Measurements from ENCODE around the gene CNGB1. TPM values are rescaled to one million over a fixed set of nuclear protein-coding genes. Genes with fewer than 3 reads are reported as not detected.
"Not testable (repeated sequence)": the region's sequence is repeated elsewhere in the genome, so short reads cannot be mapped to it uniquely, and the experiment has no call there.

CNGB1 gene
- total RNA-seq, 2 experiments from 2014 or later = not detected

GRCh38 chr16:58011652-58012051 lies 40.7 kb upstream of the CNGB1 start:
- Histone ChIP-seq H3K4me1 (ENCODE audit: insufficient read depth, low read length) (no peaks in the 10 kb centered on the region), H3K27ac (ENCODE audit: low read depth in 1 of 2, low read length in 2 of 2) (no peak overlapping the region), H3K9me3 (ENCODE audit: control insufficient read depth in 1 of 2, insufficient read depth in 1 of 2, low read length in 2 of 2) (no peaks in the 10 kb centered on the region), H3K27me3 (ENCODE audit: control insufficient read depth in 1 of 2, insufficient read depth in 2 of 2, low read length in 2 of 2) (no peaks in the 10 kb centered on the region), H3K36me3 (ENCODE audit: insufficient read depth, low read length) (peaks cover 54% of the 10 kb centered on the region), H3K4me3 (ENCODE audit: low read length) (no peak overlapping the region)
- Mint-ChIP-seq H3K9me3 (no peaks in the 10 kb centered on the region), H3K4me3 (no peak overlapping the region), H3K27me3 (no peaks in the 10 kb centered on the region), H3K4me1 (ENCODE audit: low read depth) (no peaks in the 10 kb centered on the region), H3K36me3 (ENCODE audit: low read depth) (peaks cover 55% of the 10 kb centered on the region), H3K27ac (no peak overlapping the region)
- DNase-seq (no peak), ATAC-seq (ENCODE audit: poor library complexity) (no peak)
- POLR2A ChIA-PET = no interaction called here
- intact Hi-C loops (cut with DNase I, micrococcal nuclease) = no loop called here
- no peak for TF ChIP-seq CTCF (IDR thresholded peaks at IDR 0.05)
- CTCF ChIA-PET = no interaction called here

- Histone ChIP-seq H3K27ac (ENCODE audit: low read depth in 1 of 2, low read length in 2 of 2) (no peak overlapping the region), H3K27me3 (ENCODE audit: control insufficient read depth in 1 of 2, insufficient read depth in 2 of 2, low read length in 2 of 2) (no peaks in the 10 kb centered on the region), H3K4me1 (ENCODE audit: insufficient read depth, low read length) (no peaks in the 10 kb centered on the region), H3K9me3 (ENCODE audit: control insufficient read depth in 1 of 2, insufficient read depth in 1 of 2, low read length in 2 of 2) (no peaks in the 10 kb centered on the region), H3K36me3 (ENCODE audit: insufficient read depth, low read length) (peaks cover 59% of the 10 kb centered on the region), H3K4me3 (ENCODE audit: low read length) (no peak overlapping the region)
- no peaks in the 10 kb centered on the region for H3K27me3 Mint-ChIP-seq
- no peaks in the 10 kb centered on the region for H3K9me3 Mint-ChIP-seq
- no peaks in the 10 kb centered on the region for H3K4me1 Mint-ChIP-seq (ENCODE audit: low read depth)
- POLR2A ChIA-PET = interaction anchor here (0.5 kb wide), 1 partner anchor 716 kb away, joined by 6 read pairs; no protein-coding TSS in a partner anchor
- ATAC-seq (ENCODE audit: poor library complexity) (no peak), DNase-seq (no peak)
- no peak overlapping the region for H3K27ac Mint-ChIP-seq
- peaks cover 57% of the 10 kb centered on the region for H3K36me3 Mint-ChIP-seq (ENCODE audit: low read depth)
- CTCF ChIA-PET = no interaction called here
- intact Hi-C loops (cut with DNase I, micrococcal nuclease) = no loop called here
- no peak for TF ChIP-seq CTCF (IDR thresholded peaks at IDR 0.05)
- H3K4me3 Mint-ChIP-seq = no peak overlapping the region
These were observed 40.0 kb upstream of the CNGB1 start for GRCh38 chr16:58010886-58011285.

GRCh38 chr16:58009856-58010416 lies 39.0 kb upstream of the CNGB1 start:
- Histone ChIP-seq H3K27me3 (ENCODE audit: control insufficient read depth in 1 of 2, insufficient read depth in 2 of 2, low read length in 2 of 2) (no peaks in the 10 kb centered on the region), H3K36me3 (ENCODE audit: insufficient read depth, low read length) (peaks cover 57% of the 10 kb centered on the region), H3K4me3 (ENCODE audit: low read length) (no peak overlapping the region), H3K9me3 (ENCODE audit: control insufficient read depth in 1 of 2, insufficient read depth in 1 of 2, low read length in 2 of 2) (no peaks in the 10 kb centered on the region), H3K27ac (ENCODE audit: low read depth in 1 of 2, low read length in 2 of 2) (no peak overlapping the region), H3K4me1 (ENCODE audit: insufficient read depth, low read length) (no peaks in the 10 kb centered on the region)
- CTCF ChIA-PET = no interaction called here
- Mint-ChIP-seq H3K9me3 (no peaks in the 10 kb centered on the region), H3K36me3 (ENCODE audit: low read depth) (peaks cover 61% of the 10 kb centered on the region), H3K4me1 (ENCODE audit: low read depth) (no peaks in the 10 kb centered on the region), H3K27ac (no peak overlapping the region), H3K4me3 (no peak overlapping the region), H3K27me3 (no peaks in the 10 kb centered on the region)
- intact Hi-C loops (cut with DNase I, micrococcal nuclease) = loop anchor here in 1 of 2 experiments (5.0 to 10.0 kb wide), 2 partner anchors 365 to 433 kb away; no protein-coding TSS in a partner anchor
- no peak for DNase-seq
- POLR2A ChIA-PET = no interaction called here
- no peak for ATAC-seq (ENCODE audit: poor library complexity)
- TF ChIP-seq CTCF (IDR thresholded peaks at IDR 0.05) = no peak

GRCh38 chr16:58004736-58005135 lies 33.8 kb upstream of the CNGB1 start:
- DNase-seq; H3K9me3 Mint-ChIP-seq; H3K27me3 Mint-ChIP-seq; POLR2A ChIA-PET; H3K9me3 ChIP-seq (ENCODE audit: control insufficient read depth in 1 of 2, insufficient read depth in 1 of 2, low read length in 2 of 2); H3K27ac Mint-ChIP-seq; H3K4me3 ChIP-seq (ENCODE audit: low read length); ATAC-seq (ENCODE audit: poor library complexity); CTCF ChIA-PET; H3K27me3 ChIP-seq (ENCODE audit: control insufficient read depth in 1 of 2, insufficient read depth in 2 of 2, low read length in 2 of 2); H3K4me3 Mint-ChIP-seq; H3K27ac ChIP-seq (ENCODE audit: low read depth in 1 of 2, low read length in 2 of 2): not testable (repeated sequence)
- H3K4me1 Mint-ChIP-seq (ENCODE audit: low read depth) = peaks cover 30% of the 10 kb centered on the region
- peaks cover 60% of the 10 kb centered on the region for H3K36me3 Mint-ChIP-seq (ENCODE audit: low read depth)
- H3K36me3 ChIP-seq (ENCODE audit: insufficient read depth, low read length) = peaks cover 25% of the 10 kb centered on the region
- intact Hi-C loops (cut with DNase I, micrococcal nuclease) = loop anchor here (1.0 to 10.0 kb wide), 7 partner anchors 105 to 427 kb away; partner anchors contain the start of genes CFAP20 (in 1 of the 2), CSNK2A2 (in 1 of the 2) and KIFC3 (in 1 of the 2)
- peaks cover 22% of the 10 kb centered on the region for H3K4me1 ChIP-seq (ENCODE audit: insufficient read depth, low read length)
